DND-41 (cell line): ENCODE data around the gene TMEM38B.
"Not testable (repeated sequence)": the region's sequence is repeated elsewhere in the genome, so short reads cannot be mapped to it uniquely, and the experiment has no call there.

Experiments used
- ATAC-seq: fragments of 200-7000 bp; cut with Tn5 transposase; 3 replicates; pipeline ENCODE4 v1.9.1; 2021; ENCODE audit warnings: low read depth; ENCODE audit not compliant: insufficient read depth
- DNase-seq: peaks from one replicate; pipeline ENCODE4 v3.0.0-alpha.2; 2020
- H2AFZ ChIP-seq: 2 replicates; pipeline ENCODE4 v1.6.0; 2012; ENCODE audit warnings: low read depth, low read length
- H3K27ac ChIP-seq: 2 replicates; pipeline ENCODE4 v1.5.1; 2012; ENCODE audit warnings: low read length, inconsistent platforms
- H3K27me3 ChIP-seq: fragments of 200-600 bp; sonication (generic); 2 replicates; pipeline ENCODE4 v1.6.0; 2012; ENCODE audit warnings: low read length, mild to moderate bottlenecking, inconsistent platforms; ENCODE audit not compliant: insufficient read depth, poor library complexity
- H3K36me3 ChIP-seq: 2 replicates; pipeline ENCODE4 v1.5.1; 2012; ENCODE audit warnings: low read length, inconsistent platforms; ENCODE audit not compliant: insufficient read depth
- H3K4me1 ChIP-seq: 2 replicates; pipeline ENCODE4 v1.5.1; 2012; ENCODE audit warnings: mild to moderate bottlenecking, low read length; ENCODE audit not compliant: insufficient read depth
- H3K4me2 ChIP-seq: 2 replicates; pipeline ENCODE4 v1.6.0; 2012; ENCODE audit warnings: mild to moderate bottlenecking, moderate library complexity, low read length, inconsistent platforms; ENCODE audit not compliant: insufficient read depth
- H3K4me3 ChIP-seq, 2 experiments: fragments of 200-600 bp in 1 of 2; shearing (Covaris generic) in 1 of 2; 2 replicates each; pipeline ENCODE4 v1.5.1; 2012 to 2016; ENCODE audit warnings: inconsistent platforms in 2 of 2, low read length in 2 of 2, mild to moderate bottlenecking in 2 of 2, low read depth in 1 of 2, moderate library complexity in 1 of 2
- H3K79me2 ChIP-seq: 2 replicates; pipeline ENCODE4 v1.6.0; 2012; ENCODE audit warnings: low read length, inconsistent platforms; ENCODE audit not compliant: insufficient read depth
- H3K9ac ChIP-seq: 2 replicates; pipeline ENCODE4 v1.6.0; 2012; ENCODE audit warnings: low read depth, mild to moderate bottlenecking, inconsistent platforms, low read length, moderate library complexity
- H3K9me3 ChIP-seq: 2 replicates; pipeline ENCODE4 v1.5.1; 2012; ENCODE audit warnings: low read length, moderate library complexity, mild to moderate bottlenecking, inconsistent platforms; ENCODE audit not compliant: insufficient read depth, severe bottlenecking
- H4K20me1 ChIP-seq: 2 replicates; pipeline ENCODE4 v1.6.0; 2012; ENCODE audit warnings: low read length; ENCODE audit not compliant: insufficient read depth
- EZH2 ChIP-seq: IDR thresholded peaks from 3 replicates; pipeline ENCODE4 v1.6.1; 2012; ENCODE audit warnings: borderline replicate concordance, low read depth, mild to moderate bottlenecking, moderate library complexity, low read length, inconsistent platforms; ENCODE audit not compliant: severe bottlenecking
- TF ChIP-seq, protein P1 (sequence below): IDR thresholded peaks from 2 replicates; pipeline ENCODE4 v1.5.1; 2012; ENCODE audit warnings: borderline replicate concordance, low read length, moderate library complexity, mild to moderate bottlenecking; ENCODE audit not compliant: poor library complexity, severe bottlenecking; ENCODE audit errors: extremely low read depth

TMEM38B gene

DNA sequence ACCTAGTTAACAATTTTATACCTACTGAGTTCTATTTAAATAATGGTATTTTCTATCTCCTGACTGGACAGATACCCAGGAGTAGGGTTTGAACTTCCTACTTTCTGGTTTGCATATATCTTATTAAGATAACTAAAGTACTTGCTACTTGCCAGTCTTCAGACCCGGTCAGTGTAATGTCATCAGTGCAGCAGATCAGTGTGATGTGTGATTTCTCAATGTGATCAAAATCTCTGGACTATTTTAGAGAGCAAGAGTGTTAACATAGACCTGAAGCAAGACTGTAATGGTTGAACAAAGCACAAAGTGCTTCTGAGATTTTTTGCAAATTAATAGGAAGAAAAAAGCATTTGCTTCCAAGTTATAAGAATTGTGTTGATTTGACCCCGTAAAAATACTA lies 6.8 kb downstream of the TMEM38B start:
- no peak overlapping the region for H3K4me2 ChIP-seq
- H2AFZ ChIP-seq: no peak overlapping the region
- DNase-seq: no peak
- TF ChIP-seq EZH2: no peak
- TF ChIP-seq, protein P1, sequence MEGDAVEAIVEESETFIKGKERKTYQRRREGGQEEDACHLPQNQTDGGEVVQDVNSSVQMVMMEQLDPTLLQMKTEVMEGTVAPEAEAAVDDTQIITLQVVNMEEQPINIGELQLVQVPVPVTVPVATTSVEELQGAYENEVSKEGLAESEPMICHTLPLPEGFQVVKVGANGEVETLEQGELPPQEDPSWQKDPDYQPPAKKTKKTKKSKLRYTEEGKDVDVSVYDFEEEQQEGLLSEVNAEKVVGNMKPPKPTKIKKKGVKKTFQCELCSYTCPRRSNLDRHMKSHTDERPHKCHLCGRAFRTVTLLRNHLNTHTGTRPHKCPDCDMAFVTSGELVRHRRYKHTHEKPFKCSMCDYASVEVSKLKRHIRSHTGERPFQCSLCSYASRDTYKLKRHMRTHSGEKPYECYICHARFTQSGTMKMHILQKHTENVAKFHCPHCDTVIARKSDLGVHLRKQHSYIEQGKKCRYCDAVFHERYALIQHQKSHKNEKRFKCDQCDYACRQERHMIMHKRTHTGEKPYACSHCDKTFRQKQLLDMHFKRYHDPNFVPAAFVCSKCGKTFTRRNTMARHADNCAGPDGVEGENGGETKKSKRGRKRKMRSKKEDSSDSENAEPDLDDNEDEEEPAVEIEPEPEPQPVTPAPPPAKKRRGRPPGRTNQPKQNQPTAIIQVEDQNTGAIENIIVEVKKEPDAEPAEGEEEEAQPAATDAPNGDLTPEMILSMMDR: no peak
- H4K20me1 ChIP-seq: no peaks in the 10 kb centered on the region; the same call in 1 of the 2 replicates
- no peaks in the 10 kb centered on the region for H3K27me3 ChIP-seq
- H3K9me3 ChIP-seq: no peaks in the 10 kb centered on the region
- H3K36me3 ChIP-seq: peaks cover 2% of the 10 kb centered on the region; the same call in 1 of the 2 replicates
- H3K4me1 ChIP-seq: peaks cover 3% of the 10 kb centered on the region; the same call in 1 of the 2 replicates
- no peak overlapping the region for H3K27ac ChIP-seq
- H3K4me3 ChIP-seq: no peak overlapping the region
- ATAC-seq: no peak
- H3K9ac ChIP-seq: no peak overlapping the region
- H3K79me2 ChIP-seq: peaks cover 9% of the 10 kb centered on the region; the same call in 1 of the 2 replicates

DNA sequence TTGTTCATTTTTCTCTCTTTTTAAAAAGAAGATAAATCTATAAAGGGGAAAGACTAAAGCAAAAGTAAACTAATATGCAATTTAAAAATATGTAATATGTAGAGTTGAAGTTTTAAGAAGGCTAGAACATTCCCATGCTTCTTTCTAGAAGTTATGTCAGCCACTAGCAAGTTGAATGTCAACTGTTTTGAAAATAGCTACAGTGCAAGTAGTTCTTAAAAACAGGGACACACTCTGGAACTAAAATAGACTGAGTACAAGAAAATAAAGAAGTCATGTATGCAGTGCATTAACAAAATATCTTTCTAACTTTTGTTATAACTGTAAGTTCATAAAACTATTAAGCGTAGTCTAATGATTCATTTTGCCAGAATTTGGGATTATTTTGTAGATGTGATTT lies 7.9 kb downstream of the TMEM38B start:
- H4K20me1 ChIP-seq: no peaks in the 10 kb centered on the region
- H3K79me2 ChIP-seq: peaks cover 6% of the 10 kb centered on the region; the same call in 1 of the 2 replicates
- peaks cover 2% of the 10 kb centered on the region; the same call in 1 of the 2 replicates for H3K36me3 ChIP-seq
- H3K9ac ChIP-seq: no peak overlapping the region
- H3K9me3 ChIP-seq: no peaks in the 10 kb centered on the region
- ATAC-seq (no peak), DNase-seq (no peak)
- H3K4me2 ChIP-seq: no peak overlapping the region
- no peaks in the 10 kb centered on the region; the same call in 1 of the 2 replicates for H3K4me1 ChIP-seq
- TF ChIP-seq EZH2: no peak
- TF ChIP-seq, protein P1: no peak
- no peak overlapping the region for H3K4me3 ChIP-seq
- no peak overlapping the region for H3K27ac ChIP-seq
- H3K27me3 ChIP-seq: no peaks in the 10 kb centered on the region
- H2AFZ ChIP-seq: no peak overlapping the region

DNA sequence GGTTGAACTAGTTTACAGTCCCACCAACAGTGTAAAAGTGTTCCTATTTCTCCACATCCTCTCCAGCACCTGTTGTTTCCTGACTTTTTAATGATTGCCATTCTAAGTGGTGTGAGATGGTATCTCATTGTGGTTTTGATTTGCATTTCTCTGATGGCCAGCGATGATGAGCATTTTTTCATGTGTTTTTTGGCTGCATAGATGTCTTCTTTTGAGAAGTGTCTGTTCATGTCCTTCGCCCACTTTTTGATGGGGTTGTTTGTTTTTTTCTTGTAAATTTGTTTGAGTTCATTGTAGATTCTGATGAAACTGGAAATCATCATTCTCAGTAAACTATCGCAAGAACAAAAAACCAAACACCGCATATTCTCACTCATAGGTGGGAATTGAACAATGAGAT lies 9.3 kb downstream of the TMEM38B start:
- not testable (repeated sequence) for H3K79me2 ChIP-seq, H3K36me3 ChIP-seq, H2AFZ ChIP-seq, H3K9ac ChIP-seq, DNase-seq, H4K20me1 ChIP-seq, ATAC-seq, H3K27me3 ChIP-seq, H3K27ac ChIP-seq, H3K4me3 ChIP-seq, H3K9me3 ChIP-seq, H3K4me1 ChIP-seq, H3K4me2 ChIP-seq

DNA sequence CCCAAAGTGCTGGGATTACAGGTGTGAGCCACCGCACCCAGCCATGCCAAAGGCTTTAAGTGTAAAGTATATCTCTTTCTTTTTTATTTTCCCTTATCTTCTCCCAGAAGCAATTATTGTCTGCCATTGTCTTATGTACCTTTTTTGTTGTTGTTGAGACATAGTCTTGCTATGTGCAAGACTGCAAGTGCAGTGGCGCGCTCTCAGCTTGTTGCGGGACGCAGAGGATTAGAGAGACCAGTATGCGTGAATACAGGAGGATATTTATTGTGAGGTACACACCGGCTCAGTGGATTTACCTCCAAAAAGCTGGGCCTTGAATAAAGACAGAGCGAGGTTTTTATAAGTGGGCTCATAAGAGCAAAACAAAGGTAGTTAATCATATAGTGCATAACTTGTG lies 11.8 kb downstream of the TMEM38B start:
- Histone ChIP-seq H3K27ac (no peak overlapping the region), H4K20me1 (no peaks in the 10 kb centered on the region), H3K4me2 (no peak overlapping the region), H3K9me3 (no peaks in the 10 kb centered on the region), H3K79me2 (peaks cover 4% of the 10 kb centered on the region; the same call in 1 of the 2 replicates), H2AFZ (no peak overlapping the region), H3K27me3 (no peaks in the 10 kb centered on the region), H3K4me1 (no peaks in the 10 kb centered on the region), H3K4me3 (no peak overlapping the region), H3K9ac (no peak overlapping the region), H3K36me3 (peaks cover 11% of the 10 kb centered on the region; the same call in 1 of the 2 replicates)
- DNase-seq: no peak
- no peak for ATAC-seq
- TF ChIP-seq, protein P1: no peak
- TF ChIP-seq EZH2: no peak
